WI38 (cell line): ENCODE data around the gene KIF12.
"Not testable (repeated sequence)": the region's sequence is repeated elsewhere in the genome, so short reads cannot be mapped to it uniquely, and the experiment has no call there.

Experiments
- H3K4me3 ChIP-seq: 2 replicates; pipeline ENCODE4 v1.5.1; 2011; ENCODE audit warnings: low read depth, mild to moderate bottlenecking, control low read depth, low read length
- CTCF ChIP-seq: IDR thresholded peaks from 2 replicates; pipeline ENCODE4 v1.5.1; 2012; ENCODE audit warnings: low read depth, mild to moderate bottlenecking, control low read depth, low read length

KIF12 gene

GRCh38 chr9:114085387-114085789 lies 13.7 kb downstream of the KIF12 start:
- TF ChIP-seq CTCF: no peak
- no peak overlapping the region for H3K4me3 ChIP-seq

GRCh38 chr9:114084282-114085073 lies 14.6 kb downstream of the KIF12 start:
- H3K4me3 ChIP-seq: no peak overlapping the region
- no peak for TF ChIP-seq CTCF

- no peak overlapping the region for H3K4me3 ChIP-seq
- TF ChIP-seq CTCF: no peak
Observed at GRCh38 chr9:114083666-114084065, 15.4 kb downstream of the KIF12 start.

- not testable (repeated sequence) for H3K4me3 ChIP-seq
Observed at GRCh38 chr9:114082763-114083412, 16.2 kb downstream of the KIF12 start.

GRCh38 chr9:114082017-114082762 lies 16.9 kb downstream of the KIF12 start:
- H3K4me3 ChIP-seq: no peak overlapping the region
- TF ChIP-seq CTCF: peak; percentile 88

- TF ChIP-seq CTCF: no peak
- H3K4me3 ChIP-seq: no peak overlapping the region
Observed at GRCh38 chr9:114081441-114082016, 17.6 kb downstream of the KIF12 start.

GRCh38 chr9:114080773-114081440 lies 18.2 kb downstream of the KIF12 start:
- TF ChIP-seq CTCF: no peak
- H3K4me3 ChIP-seq: no peak overlapping the region
